B cell (primary cell): ENCODE measurements around the gene ITPKB.
"Not testable (repeated sequence)": the region's sequence is repeated elsewhere in the genome, so short reads cannot be mapped to it uniquely, and the experiment has no call there.

Experiments used
- EZH2 ChIP-seq: IDR thresholded peaks from 2 replicates; pipeline ENCODE4 v1.6.1; 2012; ENCODE audit warnings: borderline replicate concordance, low read depth, mild to moderate bottlenecking, moderate library complexity, low read length; ENCODE audit not compliant: insufficient read depth, poor library complexity, severe bottlenecking
- TF ChIP-seq, protein P1 (sequence below): fragments of 200-600 bp; IDR thresholded peaks from one replicate; pipeline ENCODE4 v1.8.0; 2022; ENCODE audit warnings: antibody characterized with exemption, mild to moderate bottlenecking

DNA sequence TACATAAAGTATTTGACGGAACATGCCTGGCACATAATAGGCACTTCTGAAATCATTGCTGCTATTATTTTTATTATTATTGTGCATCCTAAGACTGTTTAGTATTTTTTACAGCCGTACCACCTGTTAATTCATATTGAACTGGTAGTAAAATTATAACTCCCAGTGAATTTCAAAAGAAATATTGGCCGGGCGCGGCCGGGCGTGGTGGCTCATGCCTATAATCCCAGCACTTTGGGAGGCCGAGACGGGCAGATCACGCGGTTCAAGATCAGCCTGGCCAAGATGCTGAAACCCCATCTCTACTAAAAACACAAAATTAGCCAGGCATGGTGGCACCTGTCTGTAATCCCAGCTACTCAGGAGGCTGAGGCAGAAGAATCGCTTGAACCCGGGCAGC, 18.5 kb downstream of the ITPKB start:
- TF ChIP-seq, protein P1, sequence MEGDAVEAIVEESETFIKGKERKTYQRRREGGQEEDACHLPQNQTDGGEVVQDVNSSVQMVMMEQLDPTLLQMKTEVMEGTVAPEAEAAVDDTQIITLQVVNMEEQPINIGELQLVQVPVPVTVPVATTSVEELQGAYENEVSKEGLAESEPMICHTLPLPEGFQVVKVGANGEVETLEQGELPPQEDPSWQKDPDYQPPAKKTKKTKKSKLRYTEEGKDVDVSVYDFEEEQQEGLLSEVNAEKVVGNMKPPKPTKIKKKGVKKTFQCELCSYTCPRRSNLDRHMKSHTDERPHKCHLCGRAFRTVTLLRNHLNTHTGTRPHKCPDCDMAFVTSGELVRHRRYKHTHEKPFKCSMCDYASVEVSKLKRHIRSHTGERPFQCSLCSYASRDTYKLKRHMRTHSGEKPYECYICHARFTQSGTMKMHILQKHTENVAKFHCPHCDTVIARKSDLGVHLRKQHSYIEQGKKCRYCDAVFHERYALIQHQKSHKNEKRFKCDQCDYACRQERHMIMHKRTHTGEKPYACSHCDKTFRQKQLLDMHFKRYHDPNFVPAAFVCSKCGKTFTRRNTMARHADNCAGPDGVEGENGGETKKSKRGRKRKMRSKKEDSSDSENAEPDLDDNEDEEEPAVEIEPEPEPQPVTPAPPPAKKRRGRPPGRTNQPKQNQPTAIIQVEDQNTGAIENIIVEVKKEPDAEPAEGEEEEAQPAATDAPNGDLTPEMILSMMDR = not testable (repeated sequence)
- TF ChIP-seq EZH2 = not testable (repeated sequence)
